ENCODE results near the gene EP400. TPM values are rescaled to one million over a fixed set of nuclear protein-coding genes. Genes with fewer than 3 reads are reported as not detected.

The EP400 gene
- total RNA-seq, 1 experiment from 2014 or later = 61.7 TPM

GRCh38 chr12:131965073-131965472 lies 15.3 kb downstream of the EP400 start:
- H3K27ac ChIP-seq (ENCODE audit: insufficient read length, low read depth, low read length) = no peak overlapping the region
- H3K4me1 Mint-ChIP-seq = 0 out of 4 replicates have a peak, but pooled peaks cover 0 to 2% of the 10 kb centered on the region in 2 experiments
- H2BK5ac ChIP-seq (ENCODE audit: insufficient read length, low read length) = no peak overlapping the region
- WGBS (ENCODE audit: extremely low coverage, insufficient read length, low lambda C conversion rate) = no CpG with 5 or more reads among the region's 2 CpGs
- no peak overlapping the region for H3K18ac ChIP-seq (ENCODE audit: insufficient read length, low read depth, low read length)
- no peak overlapping the region for H3K4me3 Mint-ChIP-seq
- no peaks in the 10 kb centered on the region for H3K4me1 ChIP-seq (ENCODE audit: insufficient read depth, low read length)
- H2BK20ac ChIP-seq (ENCODE audit: low read depth, low read length, poor library complexity, severe bottlenecking) = no peak overlapping the region
- H3T11ph ChIP-seq (ENCODE audit: low read length) = no peak overlapping the region
- no peak overlapping the region for H4K5ac ChIP-seq (ENCODE audit: insufficient read length, low read depth, low read length)
- H2AFZ ChIP-seq (ENCODE audit: low read length) = no peak overlapping the region
- no peaks in the 10 kb centered on the region for H4K20me1 ChIP-seq (ENCODE audit: control insufficient read depth, insufficient read depth, insufficient read length)
- DNase-seq = no peak
- H4K91ac ChIP-seq (ENCODE audit: insufficient read length, low read depth, low read length) = no peak overlapping the region
- H2BK15ac ChIP-seq (ENCODE audit: low read depth, low read length) = no peak overlapping the region
- no peak for TF ChIP-seq CTCF (conservative IDR thresholded peaks at IDR 0.05)
- no peak overlapping the region for H3K14ac ChIP-seq (ENCODE audit: insufficient read depth, low read length)
- no peaks in the 10 kb centered on the region for H3K9me3 Mint-ChIP-seq
- no peak overlapping the region for H2AK5ac ChIP-seq (ENCODE audit: insufficient read length, low read length)
- H3K4ac ChIP-seq (ENCODE audit: low read depth, low read length) = no peak overlapping the region
- no peaks in the 10 kb centered on the region for H3K27me3 ChIP-seq (ENCODE audit: insufficient read depth, low read length)
- no peak overlapping the region for H4K8ac ChIP-seq (replicated peaks; ENCODE audit: insufficient read length, low read depth, low read length)
- H2BK120ac ChIP-seq (ENCODE audit: low read depth, low read length, poor library complexity, severe bottlenecking) = no peak overlapping the region
- no peaks in the 10 kb centered on the region for H3K23me2 ChIP-seq (ENCODE audit: insufficient read length, low read depth, low read length, poor library complexity, severe bottlenecking)
- peaks cover 4 to 23% (median 18%) of the 10 kb centered on the region in 3 experiments; a peak in 6 of 7 replicates for H3K36me3 Mint-ChIP-seq (ENCODE audit: insufficient read depth in 1 of 3, low read depth in 3 of 3)
- no peak overlapping the region for H3K23ac ChIP-seq (ENCODE audit: insufficient read length, low read depth, low read length)
- H3K9ac ChIP-seq (ENCODE audit: extremely low read depth, insufficient read length, low read length) = no peak overlapping the region
- H3K9me3 ChIP-seq (ENCODE audit: control insufficient read depth, low read depth, low read length) = no peaks in the 10 kb centered on the region
- no peak overlapping the region for H3K56ac ChIP-seq (ENCODE audit: insufficient read length, low read depth, low read length)
- no peak overlapping the region for H3K4me2 ChIP-seq (ENCODE audit: insufficient read depth, insufficient read length, low read length)
- H2BK12ac ChIP-seq (ENCODE audit: insufficient read length, low read depth, low read length) = no peak overlapping the region
- no peaks in the 10 kb centered on the region for H3K27me3 Mint-ChIP-seq (ENCODE audit: low read depth)
- no peak overlapping the region; a peak in 1 of 7 replicates for H3K27ac Mint-ChIP-seq
- peaks cover 7% of the 10 kb centered on the region for H3K79me1 ChIP-seq (ENCODE audit: insufficient read depth, low read depth, low read length, poor library complexity, severe bottlenecking)
- H3K79me2 ChIP-seq (ENCODE audit: insufficient read depth, low read length) = peaks cover 4% of the 10 kb centered on the region; the same call in 1 of the 2 replicates
